Epithelial cell of esophagus (primary cell): Measurements from ENCODE around the gene PARVG.

Experiments used
- DNase-seq: peaks from one replicate; pipeline ENCODE4 v3.0.0; 2010; ENCODE audit warnings: low read depth
- H3K4me3 ChIP-seq: 2 replicates; pipeline ENCODE4 v1.5.1; 2011; ENCODE audit warnings: mild to moderate bottlenecking, low read length, control low read depth
- TF ChIP-seq, protein P1 (sequence below): IDR thresholded peaks from 2 replicates; pipeline ENCODE4 v1.5.1; 2011; ENCODE audit warnings: low read depth, mild to moderate bottlenecking, low read length, control low read depth, inconsistent platforms; ENCODE audit not compliant: insufficient read depth; ENCODE audit errors: missing control alignments

Gene PARVG

DNA sequence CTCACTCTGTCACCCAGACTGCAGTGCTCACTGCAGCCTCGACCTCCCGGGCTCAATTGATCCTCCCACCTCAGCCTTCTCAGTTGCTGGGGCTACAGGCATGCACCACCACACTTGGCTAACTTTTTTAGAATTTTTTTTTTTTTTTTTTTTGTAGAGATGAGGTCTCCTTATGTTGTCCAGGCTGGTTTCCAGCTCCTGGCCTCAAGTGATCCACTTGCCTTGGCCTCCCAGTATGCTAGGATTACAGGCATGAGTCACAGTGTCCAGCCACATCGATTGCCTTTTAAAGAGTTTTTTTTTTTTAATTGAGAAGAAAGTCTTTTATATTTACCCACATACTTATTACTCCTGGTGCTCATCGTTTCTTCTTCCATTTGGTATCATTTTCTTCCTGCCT is 30.0 kb downstream of the PARVG start:
- no peak overlapping the region for H3K4me3 ChIP-seq
- TF ChIP-seq, protein P1, sequence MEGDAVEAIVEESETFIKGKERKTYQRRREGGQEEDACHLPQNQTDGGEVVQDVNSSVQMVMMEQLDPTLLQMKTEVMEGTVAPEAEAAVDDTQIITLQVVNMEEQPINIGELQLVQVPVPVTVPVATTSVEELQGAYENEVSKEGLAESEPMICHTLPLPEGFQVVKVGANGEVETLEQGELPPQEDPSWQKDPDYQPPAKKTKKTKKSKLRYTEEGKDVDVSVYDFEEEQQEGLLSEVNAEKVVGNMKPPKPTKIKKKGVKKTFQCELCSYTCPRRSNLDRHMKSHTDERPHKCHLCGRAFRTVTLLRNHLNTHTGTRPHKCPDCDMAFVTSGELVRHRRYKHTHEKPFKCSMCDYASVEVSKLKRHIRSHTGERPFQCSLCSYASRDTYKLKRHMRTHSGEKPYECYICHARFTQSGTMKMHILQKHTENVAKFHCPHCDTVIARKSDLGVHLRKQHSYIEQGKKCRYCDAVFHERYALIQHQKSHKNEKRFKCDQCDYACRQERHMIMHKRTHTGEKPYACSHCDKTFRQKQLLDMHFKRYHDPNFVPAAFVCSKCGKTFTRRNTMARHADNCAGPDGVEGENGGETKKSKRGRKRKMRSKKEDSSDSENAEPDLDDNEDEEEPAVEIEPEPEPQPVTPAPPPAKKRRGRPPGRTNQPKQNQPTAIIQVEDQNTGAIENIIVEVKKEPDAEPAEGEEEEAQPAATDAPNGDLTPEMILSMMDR: no peak
- no peak for DNase-seq

DNA sequence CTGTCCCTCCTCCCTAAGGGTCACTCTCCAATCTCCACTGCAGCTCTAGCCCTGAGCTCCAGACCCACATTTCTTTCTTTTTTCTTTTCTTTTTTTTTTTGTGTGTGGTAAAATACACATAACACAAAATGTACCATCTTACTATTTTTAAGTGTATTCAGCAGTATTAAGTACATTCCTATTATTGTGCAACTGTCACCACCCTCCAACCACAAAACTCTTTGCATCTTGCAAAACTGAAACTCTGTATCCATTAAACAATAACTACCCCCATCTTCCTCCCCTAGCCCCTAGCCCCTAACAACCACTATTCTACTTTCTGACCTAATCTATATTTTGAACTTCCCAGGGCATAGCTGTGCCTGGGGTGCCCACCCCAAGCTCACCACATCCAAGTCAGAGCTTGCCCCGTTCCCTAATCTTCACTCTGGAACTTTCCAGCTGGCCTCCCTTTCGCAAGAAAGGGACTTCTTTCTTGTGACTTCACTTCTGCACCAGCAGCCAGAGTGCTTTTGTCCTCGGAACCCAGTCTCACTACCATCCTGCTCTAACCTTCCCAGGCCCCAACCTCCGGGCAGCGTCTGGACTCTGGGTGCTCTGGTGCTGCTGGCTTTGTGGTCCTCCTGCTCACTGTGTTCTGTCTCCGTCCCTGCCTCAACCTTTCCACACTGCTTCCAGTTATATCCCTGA is 30.7 kb downstream of the PARVG start:
- DNase-seq: no peak
- H3K4me3 ChIP-seq: no peak overlapping the region
- TF ChIP-seq, protein P1: no peak

GRCh38 chr22:44211946-44212930 is 31.5 kb downstream of the PARVG start:
- no peak overlapping the region for H3K4me3 ChIP-seq
- TF ChIP-seq, protein P1: no peak
- DNase-seq: no peak

DNA sequence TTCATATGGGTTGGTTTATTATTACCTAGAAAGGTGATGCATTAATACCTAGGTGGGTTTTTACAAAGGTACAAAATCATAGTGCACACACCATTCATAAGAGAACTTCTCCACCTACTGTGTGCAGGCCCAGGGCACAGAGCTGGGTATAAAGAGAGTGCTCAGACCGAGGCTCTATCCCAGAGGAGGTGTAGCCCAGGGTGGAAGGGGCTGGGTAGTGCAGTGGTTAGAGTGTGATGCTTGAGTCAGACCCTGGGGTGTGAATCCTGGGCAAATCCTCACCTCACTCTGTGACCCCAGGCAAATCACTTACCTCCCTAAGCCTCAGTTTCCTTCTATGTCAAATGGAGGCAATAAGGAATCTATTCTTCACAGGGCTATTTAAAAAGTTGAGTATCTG is 32.2 kb downstream of the PARVG start:
- H3K4me3 ChIP-seq: no peak overlapping the region
- TF ChIP-seq, protein P1: no peak
- DNase-seq: no peak

DNA sequence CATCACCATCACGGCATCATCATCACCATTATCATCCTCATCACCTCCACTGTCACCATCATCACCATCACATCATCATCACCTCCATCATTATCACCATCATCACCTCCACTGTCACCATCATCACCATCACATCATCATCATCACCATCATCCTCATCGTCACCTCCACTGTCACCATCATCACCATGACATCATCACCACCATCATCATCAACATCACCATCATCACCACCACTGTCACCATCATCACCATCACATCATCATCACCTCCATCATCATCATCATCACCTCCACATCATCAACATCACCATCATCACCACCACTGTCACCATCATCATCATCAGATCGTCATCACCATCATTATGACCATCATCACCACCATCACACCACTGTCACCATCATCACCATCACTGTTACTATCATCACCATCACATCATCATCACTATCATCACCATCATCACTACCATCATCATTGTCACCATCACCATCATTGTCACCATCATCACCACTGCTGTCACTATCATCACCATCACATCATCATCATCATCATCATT is 32.8 kb downstream of the PARVG start:
- no peak overlapping the region for H3K4me3 ChIP-seq
- TF ChIP-seq, protein P1: no peak
- no peak for DNase-seq

DNA sequence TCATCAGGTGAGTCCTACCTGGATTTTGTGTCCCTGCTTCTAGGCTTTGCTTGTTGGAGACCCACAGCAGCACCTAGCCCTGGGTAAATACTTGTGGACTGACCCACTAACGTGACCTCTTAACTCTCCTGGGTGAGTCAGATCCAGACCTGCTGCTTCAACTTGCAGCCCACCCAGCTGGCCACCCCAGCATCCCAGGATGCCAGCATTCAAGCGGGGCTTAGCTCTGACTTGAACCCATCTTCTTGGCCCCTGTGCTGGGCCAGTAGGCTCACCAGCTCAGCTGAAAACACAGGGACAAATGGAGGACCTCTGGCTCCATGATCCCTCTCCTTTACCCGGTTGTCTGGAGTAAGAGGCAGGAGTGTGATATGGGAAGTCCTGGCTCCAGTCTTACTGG is 33.5 kb downstream of the PARVG start:
- TF ChIP-seq, protein P1: no peak
- DNase-seq: no peak
- H3K4me3 ChIP-seq: no peak overlapping the region
